DOHH2 (cell line): ENCODE data around the gene JUP.

Experiments used
- H3F3A ChIP-seq: fragments of 200-600 bp; sonication (generic), shearing (Covaris generic); 2 replicates; pipeline ENCODE4 v1.6.0; 2016; ENCODE audit warnings: antibody characterized with exemption, mild to moderate bottlenecking; ENCODE audit not compliant: control insufficient read depth, insufficient read depth
- H3K27ac ChIP-seq: fragments of 200-600 bp; sonication (generic); 2 replicates; pipeline ENCODE4 v1.5.1; 2014; ENCODE audit warnings: low read depth, mild to moderate bottlenecking, low read length, moderate library complexity
- H3K27me3 ChIP-seq: fragments of 200-600 bp; sonication (generic); 2 replicates; pipeline ENCODE4 v1.6.1; 2014; ENCODE audit warnings: mild to moderate bottlenecking, low read length, mixed read lengths; ENCODE audit not compliant: control insufficient read depth
- H3K36me3 ChIP-seq: fragments of 200-600 bp; sonication (generic); 2 replicates; pipeline ENCODE4 v1.6.1; 2014; ENCODE audit warnings: mild to moderate bottlenecking, low read length, moderate library complexity, mixed read lengths; ENCODE audit not compliant: control insufficient read depth
- H3K4me1 ChIP-seq: fragments of 200-600 bp; sonication (generic); 2 replicates; pipeline ENCODE4 v1.6.1; 2014; ENCODE audit warnings: mild to moderate bottlenecking, low read length, mixed read lengths; ENCODE audit not compliant: control insufficient read depth
- H3K4me2 ChIP-seq: fragments of 200-600 bp; sonication (generic); 2 replicates; pipeline ENCODE4 v1.6.0; 2014; ENCODE audit warnings: mild to moderate bottlenecking, low read length, moderate library complexity
- H3K4me3 ChIP-seq: fragments of 200-600 bp; sonication (generic); 2 replicates; pipeline ENCODE4 v1.5.1; 2014; ENCODE audit warnings: mild to moderate bottlenecking, low read length, mixed read lengths
- H3K79me2 ChIP-seq: fragments of 200-600 bp; sonication (generic); 2 replicates; pipeline ENCODE4 v1.6.1; 2014; ENCODE audit warnings: mild to moderate bottlenecking, low read length, mixed read lengths; ENCODE audit not compliant: control insufficient read depth
- H3K9me2 ChIP-seq: fragments of 200-600 bp; sonication (generic); replicated peaks from 2 replicates; pipeline ENCODE4 v1.6.1; 2014; ENCODE audit warnings: mild to moderate bottlenecking, low read length, mixed read lengths; ENCODE audit not compliant: control insufficient read depth
- H3K9me3 ChIP-seq: fragments of 200-600 bp; sonication (generic); 2 replicates; pipeline ENCODE4 v1.6.1; 2014; ENCODE audit warnings: antibody characterized with exemption, low read length, mixed read lengths; ENCODE audit not compliant: control insufficient read depth, insufficient read depth
- H4K20me1 ChIP-seq: fragments of 200-600 bp; sonication (generic); 2 replicates; pipeline ENCODE4 v1.6.0; 2014; ENCODE audit warnings: low read depth, mild to moderate bottlenecking, antibody characterized with exemption, low read length, moderate library complexity; ENCODE audit not compliant: control insufficient read depth, insufficient read depth
- CTCF ChIP-seq: fragments of 200-600 bp; sonication (generic); IDR thresholded peaks from one replicate; pipeline ENCODE4 v1.5.1; 2014; ENCODE audit warnings: antibody characterized with exemption, mild to moderate bottlenecking, low read depth, low read length; ENCODE audit not compliant: poor library complexity, severe bottlenecking
- EZH2phosphoT487 ChIP-seq: fragments of 200-600 bp; sonication (generic); IDR thresholded peaks from 2 replicates; pipeline ENCODE4 v1.6.1; 2017; ENCODE audit warnings: borderline replicate concordance, mild to moderate bottlenecking, antibody characterized with exemption, low read length, moderate library complexity, mixed read lengths

The JUP gene

DNA sequence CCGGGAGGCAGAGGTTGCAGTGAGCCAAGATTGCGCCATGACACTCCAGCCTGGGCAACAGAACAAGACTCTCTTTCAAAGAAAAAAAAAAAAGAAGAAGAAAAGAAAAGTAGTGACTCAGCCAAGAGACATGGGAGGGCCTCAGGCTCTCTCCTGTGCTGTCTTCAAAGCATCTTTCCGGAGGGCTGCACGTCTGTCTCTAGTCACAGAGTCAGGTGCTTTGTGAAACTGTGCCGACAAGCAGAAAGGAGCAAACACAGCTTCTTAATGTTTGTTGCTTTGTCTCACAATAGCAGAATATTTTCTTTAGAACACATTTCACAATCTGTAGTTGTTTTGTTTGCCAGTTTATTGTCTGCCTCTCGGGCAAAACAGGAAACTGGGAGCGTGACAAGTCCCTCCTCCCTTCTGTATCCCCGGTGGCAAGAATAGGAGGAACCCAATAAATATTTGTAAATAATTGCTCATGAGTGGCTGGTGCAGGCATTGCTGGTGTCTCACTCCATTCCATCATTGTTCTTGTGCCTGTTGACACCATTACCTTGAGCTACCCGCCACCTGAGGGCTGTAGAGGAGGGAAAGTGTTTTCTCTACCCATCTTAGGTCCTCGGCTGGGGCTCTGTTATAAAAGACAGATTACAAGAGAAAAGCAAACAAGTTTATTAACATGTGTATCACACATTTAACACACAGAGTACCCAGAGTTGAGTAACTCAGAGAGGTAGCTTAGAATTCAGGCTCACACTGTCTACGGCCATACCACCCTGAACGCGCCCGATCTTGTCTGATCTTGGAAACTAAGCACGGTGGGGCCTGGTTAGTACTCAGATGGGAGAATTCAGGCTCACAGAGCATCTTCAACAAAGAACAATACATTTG lies 68.9 kb downstream of the JUP start:
- Histone ChIP-seq H4K20me1 (no peaks in the 10 kb centered on the region), H3K27ac (no peak overlapping the region), H3K4me2 (no peak overlapping the region), H3K36me3 (no peaks in the 10 kb centered on the region), H3K9me3 (no peaks in the 10 kb centered on the region), H3K27me3 (peaks cover 10% of the 10 kb centered on the region), H3K9me2 (no peaks in the 10 kb centered on the region), H3K4me1 (no peaks in the 10 kb centered on the region), H3K79me2 (no peaks in the 10 kb centered on the region), H3K4me3 (no peak overlapping the region), H3F3A (no peaks in the 10 kb centered on the region)
- TF ChIP-seq CTCF (no peak), EZH2phosphoT487 (no peak)

DNA sequence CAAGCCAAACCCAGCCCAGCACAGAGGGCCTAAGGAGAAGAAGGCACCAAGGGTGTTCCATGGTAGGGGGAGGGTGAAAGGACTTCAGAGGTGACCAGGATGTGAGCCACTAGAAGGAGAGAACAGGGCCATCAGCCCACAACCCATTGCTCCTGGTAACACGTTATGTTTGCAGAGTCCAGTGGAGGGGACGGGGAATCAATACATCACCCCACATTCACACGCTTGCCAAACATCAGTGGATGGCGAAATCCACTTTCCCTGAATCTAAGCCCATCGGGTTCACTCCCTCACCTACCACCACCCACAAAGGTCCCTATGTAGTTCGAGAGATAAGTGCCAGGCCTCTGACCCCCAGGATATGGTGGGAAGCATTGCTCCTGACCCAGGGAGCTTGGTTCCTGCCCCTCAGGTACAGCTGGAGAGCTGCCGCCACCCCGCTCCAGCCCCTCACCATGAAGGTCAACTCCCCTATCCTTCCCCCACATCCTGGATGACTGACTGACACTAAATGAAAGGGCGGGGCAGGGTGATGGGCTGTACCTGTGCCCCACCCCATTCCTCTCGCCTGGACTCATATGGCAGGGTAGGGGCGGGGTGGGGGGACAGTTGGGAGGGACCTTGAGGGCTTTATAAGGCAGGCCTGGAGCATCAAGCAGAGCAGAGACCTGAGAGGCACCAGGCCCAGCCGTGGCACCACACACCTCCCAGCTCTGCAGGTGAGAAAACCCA lies 74.7 kb downstream of the JUP start, which contains the start of gene GAST:
GAST (plus strand) TSS at position 663 of the 732 bp plus-strand sequence. CDS start 3,106 bp downstream, outside the sequence.
- no peak within 1 kb of the TSS for H3K4me3 ChIP-seq
- no peaks in the 10 kb centered on the region for H3K4me1 ChIP-seq
- no peaks in the 10 kb centered on the region for H3K9me3 ChIP-seq
- no peaks in the 10 kb centered on the region for H3K9me2 ChIP-seq
- H3K27me3 ChIP-seq: peaks cover 10% of the 10 kb centered on the region
- no peaks in the 10 kb centered on the region for H3F3A ChIP-seq
- H3K79me2 ChIP-seq: no peaks in the 10 kb centered on the region
- no peak within 1 kb of the TSS for H3K4me2 ChIP-seq
- no peaks in the 10 kb centered on the region for H4K20me1 ChIP-seq
- H3K36me3 ChIP-seq: no peaks in the 10 kb centered on the region
- TF ChIP-seq EZH2phosphoT487 (no peak), CTCF (no peak)
- no peak within 1 kb of the TSS for H3K27ac ChIP-seq

DNA sequence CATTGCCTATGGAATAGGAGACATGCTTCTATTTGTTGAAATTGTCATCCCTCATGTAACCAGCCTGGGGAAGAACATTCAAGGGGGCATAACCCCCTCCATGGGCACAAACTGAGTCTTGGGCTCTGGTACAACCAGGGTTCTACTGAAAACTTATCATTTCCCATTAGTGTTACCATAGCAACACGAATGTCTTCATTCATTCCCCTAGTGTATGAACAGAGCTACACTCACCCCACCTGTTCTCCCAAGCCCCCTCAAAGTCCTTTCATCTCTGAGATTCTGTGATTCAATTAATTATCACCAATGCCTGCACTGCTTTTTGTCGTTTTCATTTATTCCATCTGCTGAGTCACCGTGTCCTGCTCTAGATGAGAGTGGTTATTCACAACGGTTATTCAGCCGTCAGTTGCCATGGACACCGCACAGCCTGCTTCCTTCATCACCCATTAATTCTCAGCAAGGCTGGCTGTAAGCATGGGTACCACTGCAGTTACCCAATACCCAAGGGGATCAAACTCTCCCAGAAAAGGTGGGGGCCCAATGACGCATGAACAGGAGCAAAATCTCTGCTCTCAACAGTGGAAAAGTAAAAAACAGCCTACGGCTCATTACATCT lies 75.9 kb downstream of the JUP start:
- H3K4me1 ChIP-seq: no peaks in the 10 kb centered on the region
- no peaks in the 10 kb centered on the region for H3K79me2 ChIP-seq
- no peaks in the 10 kb centered on the region for H3K9me2 ChIP-seq
- no peaks in the 10 kb centered on the region for H3K36me3 ChIP-seq
- no peaks in the 10 kb centered on the region for H4K20me1 ChIP-seq
- no peak overlapping the region for H3K4me3 ChIP-seq
- no peak overlapping the region for H3K4me2 ChIP-seq
- no peaks in the 10 kb centered on the region for H3F3A ChIP-seq
- no peak for TF ChIP-seq EZH2phosphoT487
- TF ChIP-seq CTCF: no peak
- peaks cover 6% of the 10 kb centered on the region for H3K27me3 ChIP-seq
- no peaks in the 10 kb centered on the region for H3K9me3 ChIP-seq
- no peak overlapping the region for H3K27ac ChIP-seq
